NCI-H2029 treated with DMSO at 0.1 percent for 48 hours (cell line): ENCODE measurements around the gene FAM131A.

Source experiments
- DNase-seq: peaks from one replicate; lab custom pipeline; 2025; lab: John Stamatoyannopoulos, UW

FAM131A gene

GRCh38 chr3:184341925-184342324 lies 4.5 kb downstream of the FAM131A start:
- DNase-seq = peak; percentile 86

DNA sequence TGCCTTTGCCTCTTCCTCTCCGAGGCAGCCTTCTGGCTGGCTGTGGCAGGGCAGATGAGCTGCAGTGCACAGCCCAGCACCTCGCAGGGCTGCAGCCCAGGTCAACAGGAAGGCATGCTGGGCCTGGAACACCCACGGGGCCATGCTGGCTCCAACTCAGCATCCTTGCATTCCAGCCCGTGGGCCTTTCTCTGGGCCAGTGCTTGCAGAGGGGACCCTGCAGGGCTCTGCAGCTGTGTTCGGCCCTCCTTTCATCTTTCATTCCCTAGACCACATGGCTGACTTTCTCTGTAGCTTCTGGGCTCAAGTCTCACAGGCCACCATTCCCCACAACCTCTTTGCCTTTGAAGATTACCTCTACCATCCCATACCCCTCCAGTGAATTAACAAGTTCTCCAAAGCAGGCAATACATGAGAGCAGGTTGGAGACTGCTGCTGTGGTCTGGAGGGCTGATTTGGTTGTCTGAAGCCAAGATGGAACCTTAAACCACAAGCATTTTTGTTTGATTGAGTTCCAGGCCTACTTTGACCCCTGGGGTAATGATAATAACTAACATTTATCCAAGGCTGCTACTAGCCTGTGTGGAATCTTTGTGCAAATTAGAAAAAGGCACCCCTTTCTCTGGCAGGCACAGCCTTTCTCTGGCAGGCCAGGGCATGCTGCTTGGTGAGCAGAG lies 5.9 kb downstream of the FAM131A start:
- DNase-seq = no peak

- DNase-seq = no peak
Observed at GRCh38 chr3:184344579-184345316, 7.3 kb downstream of the FAM131A start.

DNA sequence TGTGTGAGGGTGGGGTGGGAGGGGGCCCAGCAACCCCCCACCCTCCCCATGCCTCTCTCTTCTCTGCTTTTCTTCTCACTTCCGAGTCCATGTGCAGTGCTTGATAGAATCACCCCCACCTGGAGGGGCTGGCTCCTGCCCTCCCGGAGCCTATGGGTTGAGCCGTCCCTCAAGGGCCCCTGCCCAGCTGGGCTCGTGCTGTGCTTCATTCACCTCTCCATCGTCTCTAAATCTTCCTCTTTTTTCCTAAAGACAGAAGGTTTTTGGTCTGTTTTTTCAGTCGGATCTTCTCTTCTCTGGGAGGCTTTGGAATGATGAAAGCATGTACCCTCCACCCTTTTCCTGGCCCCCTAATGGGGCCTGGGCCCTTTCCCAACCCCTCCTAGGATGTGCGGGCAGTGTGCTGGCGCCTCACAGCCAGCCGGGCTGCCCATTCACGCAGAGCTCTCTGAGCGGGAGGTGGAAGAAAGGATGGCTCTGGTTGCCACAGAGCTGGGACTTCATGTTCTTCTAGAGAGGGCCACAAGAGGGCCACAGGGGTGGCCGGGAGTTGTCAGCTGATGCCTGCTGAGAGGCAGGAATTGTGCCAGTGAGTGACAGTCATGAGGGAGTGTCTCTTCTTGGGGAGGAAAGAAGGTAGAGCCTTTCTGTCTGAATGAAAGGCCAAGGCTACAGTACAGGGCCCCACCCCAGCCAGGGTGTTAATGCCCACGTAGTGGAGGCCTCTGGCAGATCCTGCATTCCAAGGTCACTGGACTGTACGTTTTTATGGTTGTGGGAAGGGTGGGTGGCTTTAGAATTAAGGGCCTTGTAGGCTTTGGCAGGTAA lies 8.1 kb downstream of the FAM131A start:
- DNase-seq = peak; percentile 67

GRCh38 chr3:184346480-184347190 lies 9.2 kb downstream of the FAM131A start:
- DNase-seq = no peak

GRCh38 chr3:184347321-184348056 lies 10.1 kb downstream of the FAM131A start:
- no peak for DNase-seq

DNA sequence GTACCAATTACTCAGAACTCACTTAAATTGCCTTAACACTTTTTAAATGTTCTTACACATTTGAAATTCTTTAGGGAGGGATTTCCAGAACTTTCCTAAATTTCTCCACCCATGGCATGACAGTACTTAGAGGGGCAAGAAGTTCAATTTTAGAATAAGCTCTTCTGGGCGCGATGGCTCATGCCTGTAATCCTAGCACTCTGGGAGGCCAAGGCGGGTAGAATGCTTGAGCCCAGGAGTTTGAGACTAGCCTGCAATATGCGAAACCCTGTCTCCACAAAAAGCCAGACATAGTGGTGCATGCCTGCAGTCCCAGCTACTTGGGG lies 10.6 kb downstream of the FAM131A start:
- DNase-seq = no peak

- DNase-seq = no peak
Observed at GRCh38 chr3:184349563-184350470, 12.4 kb downstream of the FAM131A start.

DNA sequence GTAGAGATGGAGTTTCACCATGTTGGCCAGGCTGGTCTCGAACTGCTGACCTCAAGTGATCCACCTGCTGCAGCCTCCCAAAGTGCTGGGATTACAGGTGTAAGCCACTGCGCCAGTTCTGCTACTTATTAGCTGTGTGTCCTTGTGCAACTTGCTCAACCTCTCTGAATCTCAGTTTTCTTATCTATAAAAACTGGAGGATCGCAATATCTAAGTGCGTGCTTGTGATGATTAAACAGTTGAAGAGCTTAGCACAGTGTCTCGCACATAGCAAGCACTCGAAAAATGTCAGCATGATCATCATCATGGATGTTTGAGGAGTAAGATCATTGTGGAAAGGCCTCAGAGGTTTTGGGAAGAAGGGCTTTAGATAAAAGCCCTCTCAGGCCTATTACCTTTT lies 13.2 kb downstream of the FAM131A start:
- no peak for DNase-seq

DNA sequence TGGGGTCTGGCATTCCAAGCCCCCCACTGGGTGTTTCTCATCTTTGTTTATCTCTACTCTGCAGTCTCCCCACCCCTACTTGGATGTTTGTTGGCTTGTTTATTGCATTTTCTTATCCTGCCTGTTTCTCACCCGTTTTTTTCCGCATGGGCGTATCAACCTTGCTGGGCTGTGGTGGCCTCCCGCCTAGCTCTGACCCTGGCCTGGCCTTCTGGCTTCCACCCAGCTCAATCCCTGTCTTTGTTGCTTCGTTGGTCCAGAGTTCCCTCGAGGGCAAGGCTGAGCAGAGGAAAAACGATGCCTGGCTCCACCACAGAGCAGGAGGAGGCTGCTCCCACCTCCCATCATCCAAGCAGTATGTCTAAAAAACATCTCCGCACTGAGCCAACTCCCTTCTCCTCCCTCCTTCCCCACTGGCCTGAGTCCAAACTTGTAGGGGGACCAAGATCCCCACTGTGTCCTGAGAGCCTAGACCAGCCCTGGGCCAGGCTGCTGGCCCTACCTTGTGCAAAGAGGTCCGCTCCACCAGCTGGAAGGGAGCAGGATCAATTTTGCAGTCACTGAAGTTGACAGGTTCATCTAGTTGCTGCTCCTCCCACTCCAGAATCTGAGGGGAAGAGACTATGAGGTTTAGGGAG lies 14.2 kb downstream of the FAM131A start:
- no peak for DNase-seq

GRCh38 chr3:184352149-184352785 lies 14.9 kb downstream of the FAM131A start:
- DNase-seq = no peak

DNA sequence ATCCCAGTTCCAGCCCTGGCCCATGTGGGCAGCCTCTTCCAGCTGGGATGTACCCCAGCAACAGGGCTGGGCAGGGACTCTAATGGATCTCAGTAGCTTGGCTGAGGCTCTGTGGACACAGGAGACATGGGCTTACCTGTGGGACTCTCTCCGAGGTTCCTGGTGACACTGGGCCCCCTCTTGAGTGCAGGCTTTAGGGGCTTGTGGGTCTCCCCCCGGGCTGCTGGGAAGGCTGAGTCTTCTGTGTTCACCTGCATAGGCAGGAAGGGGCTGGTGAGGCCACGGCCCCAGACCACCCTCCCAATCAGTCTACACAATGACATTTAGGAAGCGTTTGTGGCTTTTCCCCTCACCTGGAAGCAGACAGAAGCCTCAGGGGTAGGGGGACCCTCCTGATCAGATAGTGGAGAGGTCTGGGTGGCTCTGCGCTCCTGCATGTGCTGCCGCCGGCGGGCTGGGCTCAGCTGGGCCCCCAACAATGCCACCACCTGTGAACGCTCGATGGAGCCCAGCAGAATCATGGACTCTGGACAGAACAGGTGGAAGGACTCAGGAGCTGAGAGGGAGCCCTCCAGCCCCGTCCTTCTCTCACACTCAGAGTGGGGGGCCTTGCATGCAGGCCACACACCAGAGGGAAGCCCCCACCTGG lies 15.6 kb downstream of the FAM131A start:
- DNase-seq = no peak

- DNase-seq = no peak
Observed at GRCh38 chr3:184353546-184353941, 16.1 kb downstream of the FAM131A start.

- no peak for DNase-seq
Observed at GRCh38 chr3:184354121-184354728, 16.8 kb downstream of the FAM131A start.

DNA sequence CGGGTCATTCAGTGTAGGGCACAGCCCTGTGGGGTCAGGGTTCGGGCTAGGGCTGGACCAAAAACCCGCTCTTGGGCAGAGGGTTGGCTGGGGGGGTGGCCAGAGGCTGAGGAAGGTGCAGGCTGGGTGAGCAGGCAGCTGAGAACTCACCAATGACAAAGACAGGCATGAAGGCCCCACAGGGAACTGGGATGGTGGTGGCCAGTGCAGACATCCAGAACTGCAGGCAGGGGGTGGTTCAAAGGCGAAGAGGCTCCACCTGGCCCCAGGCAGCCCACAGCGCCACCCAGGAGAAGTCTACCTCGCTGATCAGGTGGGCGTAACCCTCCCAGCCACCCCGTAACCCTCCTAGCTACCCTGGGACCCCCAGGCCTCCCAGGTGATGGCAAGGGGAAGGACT lies 17.4 kb downstream of the FAM131A start:
- no peak for DNase-seq

DNA sequence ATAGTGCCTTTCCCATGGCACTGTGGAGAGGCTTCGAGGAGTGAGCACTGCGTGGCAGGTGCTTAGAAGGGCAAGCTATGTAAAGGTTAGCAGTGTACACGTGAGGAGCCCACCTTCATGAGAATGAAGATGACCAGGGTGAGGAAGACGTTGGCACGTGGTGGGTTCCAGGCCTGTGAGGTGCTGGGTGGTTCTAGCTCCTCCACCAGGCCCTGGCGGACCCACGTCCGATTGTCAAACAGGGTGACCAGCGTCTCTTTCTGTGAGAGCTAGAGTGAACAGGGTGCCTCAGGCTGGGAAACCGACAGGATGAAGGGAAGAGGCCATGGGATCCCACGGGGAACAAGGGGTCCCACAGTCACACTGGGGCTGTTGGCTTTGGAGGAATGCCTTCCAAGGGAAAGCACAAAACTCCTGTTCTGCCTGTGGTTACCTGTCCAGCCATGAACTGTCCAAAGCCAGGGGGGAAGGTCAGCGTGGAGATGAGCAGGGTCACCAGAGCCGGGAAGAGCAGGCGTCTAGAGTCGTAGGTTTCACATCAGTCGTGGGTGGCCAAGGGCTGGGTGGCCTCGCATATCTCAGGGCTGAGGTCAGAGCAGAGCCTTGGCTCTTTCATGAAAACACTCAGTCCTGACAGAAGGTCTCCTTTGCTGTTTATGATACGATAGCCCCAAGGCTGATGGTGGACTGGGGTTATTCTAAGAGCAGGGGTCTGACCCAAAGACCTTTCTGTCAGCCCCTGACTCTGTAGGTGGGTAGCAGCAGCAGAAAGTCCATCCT lies 18.1 kb downstream of the FAM131A start:
- no peak for DNase-seq

DNA sequence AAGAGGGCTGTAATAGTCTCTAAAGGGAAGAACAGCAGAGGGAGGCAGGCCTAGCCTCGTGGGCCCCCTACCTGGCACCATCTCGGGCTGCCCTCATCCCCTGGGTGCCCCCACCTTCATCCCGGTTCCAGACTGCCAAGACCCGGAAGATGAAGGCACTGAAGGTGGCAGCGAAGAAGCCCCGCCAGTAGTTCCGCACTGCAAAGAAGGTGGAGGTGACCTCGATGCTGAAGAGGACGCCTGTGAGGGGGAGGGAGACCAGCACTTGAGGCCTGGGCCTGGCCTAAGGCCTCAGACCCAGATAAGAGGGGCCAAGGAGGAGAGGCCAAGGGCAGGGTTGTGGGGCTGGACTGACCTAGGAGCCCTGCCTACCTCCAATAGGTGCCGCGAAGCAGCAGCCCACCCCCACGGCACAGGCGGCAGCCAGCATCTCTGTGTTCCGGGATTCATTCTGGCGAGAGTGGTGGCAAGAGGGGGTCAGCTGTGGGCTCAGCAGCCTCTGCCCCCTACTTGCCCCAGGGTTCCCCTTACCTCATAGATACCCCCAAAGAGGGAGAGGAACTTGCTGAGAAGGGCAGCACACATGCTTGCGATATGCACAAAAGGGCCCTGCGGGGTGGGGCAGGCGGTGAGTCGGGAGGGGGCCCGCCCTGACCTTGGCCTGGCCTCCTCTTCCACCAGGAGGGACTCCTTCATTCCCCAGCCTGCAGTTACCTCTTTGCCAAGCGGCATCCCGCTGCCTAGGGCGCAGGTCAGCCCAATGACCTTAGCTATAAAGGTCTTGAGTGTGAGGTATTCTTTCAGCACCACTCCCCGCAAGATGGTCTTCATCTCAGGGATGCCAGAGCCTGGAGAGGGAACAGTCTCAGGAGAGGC lies 20.1 kb downstream of the FAM131A start:
- DNase-seq = no peak
